Head of caudate nucleus (tissue), 42 donors: ENCODE measurements around the gene THRSP.
A peak's percentile ranks its signal among the peaks of the same experiment; 100 is the strongest.
"Not testable (repeated sequence)": the region's sequence is repeated elsewhere in the genome, so short reads cannot be mapped to it uniquely, and the experiment has no call there.

Experiments used
- DNase-seq, 42 donors: peaks; one replicate each; pipeline versions ENCODE4 v3.0.0 to v3.0.0-alpha.2; 2020 to 2021; ENCODE audit warnings: mixed read lengths in 7 of 42
- intact Hi-C: fragments of 100-400 bp; cut with DNase I; formaldehyde crosslinking; loops from one replicate; pipeline ENCODE4 v1.15.0; 2022

The THRSP gene

GRCh38 chr11:78080818-78081495, 17.3 kb downstream of the THRSP start:
- DNase-seq, result no peak
- intact Hi-C loops, result no loop called here

- intact Hi-C loops, result no loop called here
- no peak for DNase-seq
Measured at GRCh38 chr11:78081583-78081982, 17.9 kb downstream of the THRSP start.

GRCh38 chr11:78082146-78082545, 18.5 kb downstream of the THRSP start:
- no peak for DNase-seq
- intact Hi-C loops, result no loop called here

GRCh38 chr11:78083021-78083420, 19.4 kb downstream of the THRSP start:
- intact Hi-C loops, result no loop called here
- DNase-seq, result no peak

GRCh38 chr11:78084506-78084905, 20.8 kb downstream of the THRSP start:
- DNase-seq, intact Hi-C loops: not testable (repeated sequence)

- intact Hi-C loops, result no loop called here
- peak in 1 of 42 donors; percentile 43 for DNase-seq
Measured at GRCh38 chr11:78085972-78086371, 22.3 kb downstream of the THRSP start.

- intact Hi-C loops, DNase-seq: not testable (repeated sequence)
Measured at GRCh38 chr11:78086521-78087074, 22.9 kb downstream of the THRSP start.

GRCh38 chr11:78094250-78094649, 30.6 kb downstream of the THRSP start:
- intact Hi-C loops, result no loop called here
- no peak for DNase-seq

- intact Hi-C loops, result no loop called here
- no peak for DNase-seq
Measured at GRCh38 chr11:78097666-78098385, 34.2 kb downstream of the THRSP start.

- no peak for DNase-seq
- intact Hi-C loops, result no loop called here
Measured at GRCh38 chr11:78099666-78100065, 36.0 kb downstream of the THRSP start.

GRCh38 chr11:78100261-78100660, 36.6 kb downstream of the THRSP start:
- DNase-seq, result no peak
- intact Hi-C loops, result no loop called here

- peak in 7 of 42 donors; percentile 5 to 45 (median 16) for DNase-seq
- intact Hi-C loops, result no loop called here
Measured at GRCh38 chr11:78100676-78101472, 37.2 kb downstream of the THRSP start.

GRCh38 chr11:78109081-78110015, 45.7 kb downstream of the THRSP start:
- intact Hi-C loops, result no loop called here
- peak in 1 of 42 donors; percentile 14 for DNase-seq

GRCh38 chr11:78110351-78110750, 46.7 kb downstream of the THRSP start:
- intact Hi-C loops, result no loop called here
- DNase-seq, result peak in 1 of 42 donors; percentile 19

GRCh38 chr11:78110830-78111229, 47.2 kb downstream of the THRSP start:
- DNase-seq, result peak in 1 of 42 donors; percentile 6
- intact Hi-C loops, result no loop called here

GRCh38 chr11:78111298-78111697, 47.6 kb downstream of the THRSP start:
- intact Hi-C loops, result no loop called here
- DNase-seq, result peak in 1 of 42 donors; percentile 6

- intact Hi-C loops, result no loop called here
- DNase-seq, result peak in 1 of 42 donors; percentile 13
Measured at GRCh38 chr11:78112582-78113275, 49.1 kb downstream of the THRSP start.
